Measurements from ENCODE around the gene CAPRIN2. TPM values are rescaled to one million over a fixed set of nuclear protein-coding genes. Genes with fewer than 3 reads are reported as not detected.

Gene CAPRIN2
- total RNA-seq, 1 donor from 2014 or later, result 20.4 TPM

GRCh38 chr12:30757316-30757715 lies 2.6 kb upstream of the CAPRIN2 start:
- no peak for ATAC-seq
- intact Hi-C loops (cut with DNase I), result no loop called here

GRCh38 chr12:30756074-30756473 lies 1.3 kb upstream of the CAPRIN2 start:
- Histone ChIP-seq H3K27ac (no peak overlapping the region), H3K27me3 (ENCODE audit: low read depth) (no peaks in the 10 kb centered on the region), H3K9me3 (no peaks in the 10 kb centered on the region), H3K4me3 (no peak overlapping the region), H3K36me3 (no peaks in the 10 kb centered on the region), H3K4me1 (peaks cover 10% of the 10 kb centered on the region)
- TF ChIP-seq CTCF (IDR thresholded peaks at IDR 0.05), result no peak
- no peak for ATAC-seq
- DNase-seq, result no peak
- intact Hi-C loops (cut with DNase I), result no loop called here

More at GRCh38 chr12:30757316-30757715, 2.6 kb upstream of the CAPRIN2 start:
- Histone ChIP-seq H3K27ac (no peak overlapping the region), H3K27me3 (ENCODE audit: low read depth) (no peaks in the 10 kb centered on the region), H3K9me3 (no peaks in the 10 kb centered on the region), H3K36me3 (no peaks in the 10 kb centered on the region), H3K4me1 (peaks cover 10% of the 10 kb centered on the region), H3K4me3 (no peak overlapping the region)
- no peak for DNase-seq
- TF ChIP-seq CTCF (IDR thresholded peaks at IDR 0.05), result no peak

GRCh38 chr12:30755395-30755762 lies 628 bp upstream of the CAPRIN2 start:
- Histone ChIP-seq H3K9me3 (no peaks in the 10 kb centered on the region), H3K36me3 (no peaks in the 10 kb centered on the region), H3K4me3 (peak overlapping the region; percentile 74), H3K27me3 (ENCODE audit: low read depth) (no peaks in the 10 kb centered on the region), H3K27ac (peak overlapping the region; percentile 82), H3K4me1 (peaks cover 10% of the 10 kb centered on the region)
- no peak for ATAC-seq
- intact Hi-C loops (cut with DNase I), result no loop called here
- DNase-seq, result no peak
- no peak for TF ChIP-seq CTCF (IDR thresholded peaks at IDR 0.05)

- Histone ChIP-seq H3K4me3 (peak overlapping the region; percentile 74), H3K4me1 (peaks cover 10% of the 10 kb centered on the region), H3K9me3 (no peaks in the 10 kb centered on the region), H3K27ac (peak overlapping the region; percentile 82), H3K27me3 (ENCODE audit: low read depth) (no peaks in the 10 kb centered on the region), H3K36me3 (no peaks in the 10 kb centered on the region)
- TF ChIP-seq CTCF (IDR thresholded peaks at IDR 0.05), result no peak
- ATAC-seq, result no peak
- DNase-seq, result no peak
- intact Hi-C loops (cut with DNase I), result no loop called here
These were observed 385 bp downstream of the CAPRIN2 start for GRCh38 chr12:30754383-30754749.

- ATAC-seq (no peak), DNase-seq (no peak)
- TF ChIP-seq CTCF (IDR thresholded peaks at IDR 0.05), result no peak
- peak overlapping the region; percentile 74 for H3K4me3 ChIP-seq
- no peaks in the 10 kb centered on the region for H3K36me3 ChIP-seq
- no peaks in the 10 kb centered on the region for H3K9me3 ChIP-seq
- intact Hi-C loops (cut with DNase I), result no loop called here
- H3K27me3 ChIP-seq (ENCODE audit: low read depth), result no peaks in the 10 kb centered on the region
- H3K4me1 ChIP-seq, result peaks cover 10% of the 10 kb centered on the region
- H3K27ac ChIP-seq, result peak overlapping the region; percentile 82
These were observed 884 bp downstream of the CAPRIN2 start for GRCh38 chr12:30753751-30754382.
